Activated CD8-positive, alpha-beta memory T cell treated with anti-CD3 and anti-CD28 coated beads, Interleukin-2, amount 50 U/mL, for 1 hour (primary cell): ENCODE measurements around the gene TRIM17.

Experiments
- DNase-seq: peaks from one replicate; pipeline ENCODE4 v3.0.0-alpha.2; 2020; ENCODE audit errors: extremely low read depth

Gene TRIM17

DNA sequence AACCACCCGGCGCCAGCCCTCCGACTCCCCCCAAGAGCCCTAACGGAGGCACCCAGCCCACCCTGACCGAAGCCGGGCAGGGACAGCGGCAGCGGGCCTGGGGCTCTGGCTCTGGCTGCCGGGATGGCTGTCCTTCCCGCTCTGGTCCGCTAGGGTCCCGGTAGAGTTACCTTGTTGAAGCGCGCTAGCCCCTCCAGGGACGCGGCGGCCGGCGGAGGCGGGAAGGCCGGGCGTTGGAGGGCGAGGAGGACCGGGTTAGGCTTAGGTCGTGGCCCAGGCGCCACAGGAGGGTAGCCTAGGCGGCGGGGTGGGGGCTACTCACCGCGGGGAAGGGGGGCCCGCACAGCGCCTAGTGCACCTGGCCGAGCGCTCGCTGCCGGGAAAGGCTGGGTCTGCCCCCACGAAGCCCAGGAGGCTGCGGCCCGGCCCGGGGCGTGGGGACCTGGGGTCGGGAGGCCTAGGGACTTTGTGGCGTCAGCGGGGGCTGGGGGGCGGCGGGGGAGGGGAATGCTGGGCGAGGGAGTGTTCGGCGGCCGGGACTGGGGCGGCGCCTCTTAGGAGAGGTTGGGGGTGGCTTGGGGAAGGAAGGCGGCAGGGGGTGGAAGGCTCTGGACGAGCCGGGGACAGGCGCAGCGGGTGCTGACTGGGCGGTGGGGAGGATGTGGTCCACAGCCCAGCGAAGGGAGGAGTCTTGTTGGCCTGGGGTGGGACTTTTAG lies at the start of gene TRIM17:
Gene TRIM17 (minus strand): TSS at position 645 of the 717 bp plus-strand sequence. CDS start 1,789 bp downstream, outside the sequence.
- DNase-seq = no peak

DNA sequence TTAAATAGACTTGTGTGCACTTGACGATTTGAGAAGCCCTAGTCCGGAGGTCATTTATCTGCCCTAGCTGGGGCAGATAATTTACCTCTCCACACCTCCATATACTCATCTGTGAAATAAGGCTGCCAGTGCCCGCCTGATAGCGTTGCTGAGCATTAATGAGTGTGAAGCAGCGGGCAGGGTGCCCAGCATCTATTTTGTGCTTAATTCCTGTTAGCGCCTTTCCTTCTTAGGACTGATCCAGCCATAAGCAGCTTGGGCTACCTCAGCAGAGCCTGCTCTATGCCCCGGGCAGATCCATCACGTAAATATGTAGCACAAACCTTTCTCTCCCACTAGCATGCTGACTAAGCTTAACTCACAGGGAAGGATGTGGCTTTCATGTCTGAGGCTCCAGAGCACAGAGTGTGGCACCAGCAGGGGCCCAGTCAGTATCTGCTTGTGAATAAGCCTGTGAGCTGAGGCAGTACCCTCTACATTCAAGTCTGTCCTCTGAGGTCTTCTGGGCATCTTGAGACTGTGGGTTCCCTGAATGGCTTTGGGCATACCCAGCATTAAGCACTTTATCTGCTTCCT lies 49.0 kb upstream of the TRIM17 start:
- no peak for DNase-seq

DNA sequence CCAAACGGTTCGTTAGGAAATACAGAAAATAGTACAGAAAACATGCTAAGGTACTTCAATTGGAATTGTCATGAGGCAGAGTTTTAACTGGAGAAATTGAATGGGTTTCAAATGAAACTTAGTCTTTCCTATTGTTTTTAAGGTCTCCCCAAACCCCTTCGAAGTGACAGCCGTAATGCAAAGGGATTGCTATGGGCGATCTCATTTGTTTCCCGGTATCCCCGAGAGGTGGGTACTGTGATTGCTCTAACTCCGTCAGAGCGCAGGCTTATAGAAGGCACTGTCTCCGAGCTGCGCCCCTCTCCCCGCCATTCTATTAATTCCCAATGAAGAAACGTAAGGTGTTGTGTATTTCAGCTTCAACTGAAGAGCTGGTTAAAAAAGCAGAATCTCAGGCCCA lies 48.5 kb upstream of the TRIM17 start:
- no peak for DNase-seq

GRCh38 chr1:228464487-228464983 lies 47.9 kb upstream of the TRIM17 start:
- DNase-seq = peak; percentile 69

GRCh38 chr1:228463559-228464455 lies 47.1 kb upstream of the TRIM17 start:
- no peak for DNase-seq

DNA sequence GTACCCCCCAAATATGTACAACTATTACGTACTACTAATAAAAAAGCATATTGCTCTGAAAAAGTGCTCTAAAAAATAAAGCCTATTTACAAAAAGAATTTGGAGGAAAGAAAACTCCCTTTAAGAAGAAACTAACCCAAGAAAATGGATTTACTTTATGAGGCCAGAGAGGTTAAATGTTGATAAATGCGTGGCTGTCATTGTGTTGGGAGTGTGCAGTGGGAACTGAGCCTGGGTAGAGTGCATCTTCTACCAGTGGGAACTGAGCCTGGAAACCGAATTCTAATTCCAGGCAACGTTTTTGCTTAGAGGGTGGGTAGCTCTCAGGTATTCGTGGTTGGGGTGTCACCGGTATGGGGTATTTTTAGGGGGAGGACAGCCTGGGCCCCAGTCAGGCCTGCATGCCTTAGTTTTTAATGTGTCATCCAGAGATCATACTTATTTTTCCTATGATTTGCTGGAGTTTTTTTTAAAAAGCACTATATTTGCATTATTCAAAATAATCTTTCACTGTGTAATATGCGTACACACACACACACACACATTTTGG lies 46.4 kb upstream of the TRIM17 start:
- no peak for DNase-seq

DNA sequence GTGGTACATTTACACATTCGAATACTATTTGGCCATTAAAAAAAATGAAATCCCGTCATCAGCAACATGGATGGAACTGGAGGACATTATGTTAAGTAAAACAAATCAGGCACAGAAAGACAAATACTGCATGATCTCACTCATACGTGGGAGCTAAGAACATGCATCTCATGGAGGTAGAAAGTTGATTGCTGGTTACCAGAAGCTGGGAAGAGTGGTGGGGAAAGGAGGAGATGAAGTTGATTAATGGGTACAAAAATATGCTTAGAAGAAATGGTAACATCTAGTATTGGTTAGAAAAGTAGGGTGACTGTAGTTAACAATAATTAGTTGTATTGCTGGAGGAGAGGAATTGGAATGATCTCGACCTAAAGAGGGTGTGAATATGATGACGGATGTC lies 45.9 kb upstream of the TRIM17 start:
- DNase-seq = no peak

DNA sequence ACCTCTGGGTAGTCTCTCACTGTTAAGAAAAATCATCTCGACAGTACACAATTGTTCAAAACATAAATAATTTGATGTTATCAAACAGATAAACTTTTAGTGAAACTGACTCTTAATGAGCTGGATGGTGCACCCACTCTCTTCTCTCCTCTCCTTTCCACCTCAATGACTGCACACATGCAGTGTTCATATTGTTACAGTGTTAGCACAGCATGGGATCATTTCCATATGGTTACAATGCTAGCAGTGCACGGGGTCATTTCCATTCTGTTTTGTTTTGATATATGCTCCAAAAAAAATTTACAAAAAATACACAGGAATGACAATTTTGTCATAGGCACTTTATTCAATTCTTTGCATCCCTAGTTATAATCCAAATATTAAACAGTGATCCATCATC lies 44.2 kb upstream of the TRIM17 start:
- DNase-seq = no peak

DNA sequence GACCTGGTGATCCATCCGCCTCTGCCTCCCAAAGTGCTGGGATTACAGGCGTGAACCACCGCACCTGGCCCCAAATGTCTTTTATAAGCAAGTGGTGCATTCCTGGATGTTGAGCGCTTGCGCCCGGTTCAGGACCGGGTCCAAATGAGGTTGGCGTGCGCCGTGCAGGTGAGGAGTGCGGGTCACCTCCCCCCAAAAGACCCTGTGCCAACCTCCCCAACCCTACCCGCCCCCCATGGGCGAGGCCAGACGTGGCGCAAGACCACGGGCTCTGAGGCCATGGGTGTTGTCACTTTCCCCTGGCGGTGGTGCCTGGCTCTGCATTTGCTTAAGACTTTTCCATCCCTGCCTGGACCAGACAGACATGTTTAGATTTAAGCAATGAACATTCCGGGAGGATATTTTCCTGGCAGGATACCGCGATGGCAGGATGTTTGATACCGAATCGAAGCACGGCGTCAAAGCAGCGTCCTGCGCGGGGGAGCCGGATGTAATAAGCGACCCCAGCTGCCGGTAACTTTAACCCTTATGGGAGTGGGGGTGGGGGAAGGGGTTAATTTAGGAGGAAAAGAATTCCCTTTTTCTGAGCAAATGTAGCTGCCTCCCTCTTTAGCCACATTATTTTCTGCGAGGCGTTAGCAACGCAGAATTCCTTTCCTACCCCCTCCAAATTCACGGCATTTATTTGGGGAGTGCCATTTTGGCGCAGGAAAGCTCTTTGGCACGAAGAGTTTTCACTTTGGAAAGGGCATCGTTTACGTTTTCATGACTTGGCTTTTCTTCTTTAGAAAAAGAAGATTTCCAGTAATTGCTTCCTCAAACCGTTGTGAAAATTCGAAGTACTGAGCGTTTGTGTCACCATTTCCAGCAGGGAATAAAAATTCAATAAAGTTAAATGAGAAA lies 42.7 kb upstream of the TRIM17 start:
- no peak for DNase-seq

GRCh38 chr1:228457396-228458176 lies 40.9 kb upstream of the TRIM17 start:
- peak; percentile 78 for DNase-seq

DNA sequence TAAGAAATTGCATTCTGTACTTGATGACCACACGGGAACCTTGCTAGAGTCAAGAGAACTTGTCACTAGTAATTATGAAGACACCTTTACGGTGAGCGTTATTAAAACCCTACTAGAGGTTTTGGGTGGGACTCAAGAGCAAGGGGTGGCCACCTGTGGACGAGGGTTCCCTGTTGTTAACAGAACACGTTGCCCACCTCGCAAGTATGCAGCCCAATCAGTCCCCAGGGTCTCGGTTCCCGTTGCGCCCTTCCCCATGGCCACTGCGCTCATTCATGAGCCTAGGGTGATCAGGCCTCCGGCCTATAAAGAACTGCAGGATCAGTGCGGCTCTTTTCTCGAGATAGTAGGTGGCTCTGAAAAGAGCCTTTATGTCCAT lies 40.3 kb upstream of the TRIM17 start:
- no peak for DNase-seq

GRCh38 chr1:228456252-228457016 lies 39.8 kb upstream of the TRIM17 start:
- DNase-seq = no peak

- DNase-seq = no peak
Measured at GRCh38 chr1:228455715-228456114, 39.1 kb upstream of the TRIM17 start.

GRCh38 chr1:228454238-228454637 lies 37.6 kb upstream of the TRIM17 start:
- DNase-seq = no peak

GRCh38 chr1:228453614-228454013 lies 37.0 kb upstream of the TRIM17 start:
- no peak for DNase-seq

GRCh38 chr1:228453022-228453560 lies 36.4 kb upstream of the TRIM17 start:
- DNase-seq = no peak

- DNase-seq = no peak
Measured at GRCh38 chr1:228452194-228453021, 35.7 kb upstream of the TRIM17 start.

GRCh38 chr1:228450200-228450599 lies 33.5 kb upstream of the TRIM17 start:
- DNase-seq = no peak
